HG03469 (cell line): ENCODE measurements around the gene DYSF.

Source experiments
- ATAC-seq: cut with Tn5 transposase; IDR thresholded peaks from one replicate; pipeline ENCODE4 v1.9.1; 2021; ENCODE audit warnings: mild to moderate bottlenecking, moderate library complexity, moderate number of reproducible peaks; ENCODE audit not compliant: unreplicated experiment

The DYSF gene

GRCh38 chr2:71455741-71456569 is 2.6 kb downstream of the DYSF start:
- ATAC-seq = no peak

DNA sequence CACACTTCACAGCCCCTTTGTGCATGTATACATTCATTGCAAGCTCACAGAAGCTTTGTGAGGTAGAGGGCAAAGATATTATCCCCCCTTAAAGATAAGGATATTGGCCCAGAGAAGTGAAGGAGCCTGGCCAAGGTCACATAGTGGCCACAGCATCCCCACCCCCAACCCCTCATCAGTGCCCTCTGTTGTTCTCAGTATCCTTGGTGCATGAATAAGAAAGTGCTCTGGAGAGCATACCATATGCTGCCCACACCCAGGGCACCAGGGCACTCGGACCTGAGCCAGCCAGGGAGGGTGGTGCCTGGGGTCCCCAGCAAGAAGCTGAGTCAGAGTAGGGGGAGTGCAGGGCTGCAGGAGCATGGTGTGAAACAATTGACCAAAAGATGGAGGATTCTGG is 3.3 kb downstream of the DYSF start:
- ATAC-seq = no peak

GRCh38 chr2:71457123-71457915 is 4.0 kb downstream of the DYSF start:
- ATAC-seq = no peak

DNA sequence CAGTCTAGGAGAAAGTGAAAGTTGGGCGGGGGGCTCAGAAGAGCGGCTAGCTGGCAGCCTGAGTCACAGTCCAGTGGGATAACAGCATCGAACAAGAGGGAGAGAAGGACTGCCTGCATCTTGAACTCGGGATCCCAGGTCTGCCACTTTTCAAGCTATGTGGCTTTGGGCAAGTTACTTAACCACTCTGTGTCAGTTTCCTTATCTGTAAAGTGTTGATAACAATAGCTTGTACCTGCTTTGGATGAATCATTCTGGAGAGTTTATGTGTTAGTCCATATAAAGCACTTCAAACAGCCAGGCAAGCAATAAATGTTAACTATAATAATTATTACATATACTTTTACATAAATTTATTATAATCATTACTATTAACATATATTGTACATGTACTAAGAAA is 4.6 kb downstream of the DYSF start:
- ATAC-seq = no peak

GRCh38 chr2:71458413-71459083 is 5.2 kb downstream of the DYSF start:
- ATAC-seq = no peak

GRCh38 chr2:71459084-71459431 is 5.7 kb downstream of the DYSF start:
- ATAC-seq = no peak

DNA sequence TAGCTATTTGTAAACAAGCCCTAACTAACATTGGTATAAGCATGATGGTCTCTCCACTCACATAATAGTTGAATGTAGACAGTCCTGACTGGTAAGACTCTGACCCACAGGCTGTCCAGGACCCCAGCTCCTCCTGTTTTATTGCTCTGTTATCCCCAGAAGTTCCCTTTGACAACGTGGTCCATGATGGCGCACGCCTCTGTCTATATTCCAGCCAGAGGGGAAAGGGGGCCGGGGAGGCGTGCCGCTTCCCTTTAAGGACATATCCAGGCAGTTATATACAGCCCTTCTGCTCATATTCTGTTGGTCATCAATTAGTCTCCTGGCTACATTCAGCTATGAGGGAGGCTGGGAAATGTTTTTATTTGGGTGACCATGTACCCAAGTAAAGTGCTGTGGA is 6.7 kb downstream of the DYSF start:
- no peak for ATAC-seq

- ATAC-seq = no peak
These were observed 7.4 kb downstream of the DYSF start for GRCh38 chr2:71460595-71461303.

DNA sequence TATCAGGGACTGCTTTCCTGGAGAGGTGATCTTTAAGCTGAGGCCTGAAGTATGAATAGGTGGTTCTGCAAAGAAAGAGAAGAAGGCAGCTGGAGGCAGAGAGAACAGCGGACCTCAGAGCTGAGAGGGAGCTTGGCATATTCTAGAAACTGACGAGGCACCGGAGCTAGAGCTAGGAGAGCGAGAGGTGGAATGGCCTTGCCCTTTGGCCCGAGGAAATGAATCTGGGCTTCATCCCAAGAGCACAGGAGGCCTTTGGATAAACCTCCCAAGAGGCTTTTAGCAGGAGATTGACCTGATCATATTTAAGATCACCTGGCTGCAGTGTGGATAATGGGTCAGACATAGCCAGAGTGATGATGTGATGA is 7.9 kb downstream of the DYSF start:
- ATAC-seq = no peak

DNA sequence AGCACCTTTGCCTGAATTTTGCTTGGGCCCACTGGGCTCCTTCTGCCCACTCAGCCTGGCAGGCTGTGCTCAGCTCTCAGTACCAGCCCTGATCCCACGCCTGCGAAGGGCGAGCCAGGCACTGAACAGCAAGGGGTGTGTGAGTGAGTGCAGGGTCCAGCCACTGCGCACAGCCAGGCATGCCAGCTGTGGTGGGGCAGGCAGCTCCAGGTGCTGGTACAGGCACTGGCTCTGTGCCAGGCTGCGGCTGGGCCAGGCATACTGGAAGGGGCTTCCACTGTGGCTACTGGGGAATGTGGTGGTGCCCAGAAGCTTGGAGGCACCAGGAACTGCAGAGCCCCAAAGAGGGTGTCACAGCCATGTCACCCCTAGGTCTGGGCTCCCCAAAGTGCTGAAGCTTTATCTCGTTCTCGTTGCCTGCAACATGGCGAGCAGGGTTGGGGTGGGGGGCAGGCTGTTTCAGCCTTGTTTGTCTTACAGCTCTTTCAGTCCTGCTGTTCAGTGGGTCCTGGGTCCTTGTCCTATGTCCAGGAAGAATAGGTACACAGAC is 8.8 kb downstream of the DYSF start:
- no peak for ATAC-seq

- ATAC-seq = no peak
These were observed 9.4 kb downstream of the DYSF start for GRCh38 chr2:71462641-71463341.

DNA sequence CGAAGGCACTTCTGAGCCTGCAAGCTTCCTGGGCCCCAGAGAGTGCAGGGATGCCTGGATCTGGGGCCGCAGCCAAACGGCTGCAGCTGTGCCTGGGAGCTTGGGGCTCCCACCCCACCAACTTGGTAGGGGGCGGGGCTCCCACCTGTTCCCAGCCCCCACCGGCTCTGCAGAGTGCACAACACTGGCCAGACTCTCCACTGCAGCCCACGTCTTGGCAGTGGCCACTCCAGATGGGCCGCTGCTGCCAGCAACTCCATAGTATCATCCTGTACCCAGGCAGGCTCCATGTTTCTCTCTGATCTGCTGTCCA is 9.9 kb downstream of the DYSF start:
- ATAC-seq = no peak

GRCh38 chr2:71464389-71464788 is 11.0 kb downstream of the DYSF start:
- no peak for ATAC-seq

- ATAC-seq = no peak
These were observed 12.0 kb downstream of the DYSF start for GRCh38 chr2:71465356-71465755.

GRCh38 chr2:71465961-71466300 is 12.6 kb downstream of the DYSF start:
- no peak for ATAC-seq

DNA sequence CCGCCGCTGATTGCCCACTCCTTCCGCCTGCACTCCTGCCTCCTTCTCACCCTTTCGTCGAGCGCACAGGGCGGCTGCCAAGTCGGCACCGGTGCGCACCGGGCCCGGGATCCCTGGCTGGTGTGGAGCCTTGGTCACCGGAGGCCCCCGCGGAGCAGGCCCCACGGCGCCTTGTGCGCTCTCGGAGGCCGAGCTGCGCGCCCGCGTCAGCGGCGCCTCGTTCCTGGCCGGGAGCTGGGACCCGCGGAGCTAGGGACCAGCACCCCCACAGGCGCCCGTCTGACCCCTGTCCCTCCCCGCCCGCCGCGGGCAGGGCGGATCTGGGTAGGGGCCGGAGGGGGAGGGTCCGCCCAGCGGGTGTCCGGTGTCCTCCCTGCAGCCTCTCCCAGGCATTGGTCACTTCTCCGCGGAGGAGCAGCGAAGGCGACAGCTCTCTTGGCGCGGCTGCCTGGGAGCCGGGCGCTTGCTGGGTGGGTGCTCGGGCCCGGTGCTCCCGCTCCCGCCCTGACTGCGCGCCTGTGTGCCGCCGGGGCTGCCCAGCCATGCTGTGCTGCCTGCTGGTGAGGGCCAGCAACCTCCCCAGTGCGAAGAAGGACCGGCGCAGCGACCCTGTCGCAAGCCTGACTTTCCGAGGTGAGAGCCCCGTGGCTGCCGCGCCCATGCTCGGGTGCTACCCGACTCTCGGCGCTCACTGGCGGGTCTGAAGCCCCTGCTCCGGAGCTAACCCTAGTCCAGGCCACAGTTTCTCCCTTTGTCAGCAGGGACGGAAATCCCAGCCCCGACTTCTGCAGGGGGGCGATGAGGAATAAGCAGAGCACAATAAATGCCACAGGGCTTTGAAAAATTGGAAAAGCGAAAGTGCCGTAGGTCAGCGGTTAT is 13.2 kb downstream of the DYSF start:
- no peak for ATAC-seq

- no peak for ATAC-seq
These were observed 13.9 kb downstream of the DYSF start for GRCh38 chr2:71467180-71467815.

GRCh38 chr2:71468279-71469015 is 15.1 kb downstream of the DYSF start:
- no peak for ATAC-seq
